ENCODE data around the gene A3GALT2. TPM values are rescaled to one million over a fixed set of nuclear protein-coding genes. Genes with fewer than 3 reads are reported as not detected.
A peak's percentile ranks its signal among the peaks of the same experiment; 100 is the strongest.

A3GALT2 gene
- total and polyA plus RNA-seq, 9 of the 15 experiments (the other 6 are each of a cell fraction or from before 2014, with no cell fraction given) = not detected

GRCh38 chr1:33298623-33299277 is 22.1 kb downstream of the A3GALT2 start (continued):
- TF ChIP-seq CTBP1 (IDR thresholded peaks at IDR 0.05; ENCODE audit: borderline replicate concordance) (peak; percentile 22; the same call in 1 of the 2 replicates), DACH1 (IDR thresholded peaks at IDR 0.05; ENCODE audit: partially characterized antibody) (no peak), MIER1 (IDR thresholded peaks at IDR 0.05; ENCODE audit: low read depth) (no peak), SIRT6 (IDR thresholded peaks at IDR 0.05; ENCODE audit: low read depth, low read length) (no peak), PURB (CRISPR knock-in tag; IDR thresholded peaks at IDR 0.05; ENCODE audit: low read depth) (no peak), BCOR (IDR thresholded peaks at IDR 0.05) (no peak), ELF4 (CRISPR knock-in tag; IDR thresholded peaks at IDR 0.05) (no peak), MAX (CRISPR knock-in tag; IDR thresholded peaks at IDR 0.05) (peak; percentile 22; the same call in 1 of the 2 replicates), REST (IDR thresholded peaks at IDR 0.05; ENCODE audit: borderline replicate concordance) (peak; percentile 64; the same call in 1 of the 2 replicates), REST (CRISPR knock-in tag; IDR thresholded peaks at IDR 0.05; ENCODE audit: low read depth) (no peak), ARID2 (IDR thresholded peaks at IDR 0.05) (no peak), MCM2 (IDR thresholded peaks at IDR 0.05; ENCODE audit: low read depth) (no peak), ARHGAP35 (IDR thresholded peaks at IDR 0.05; ENCODE audit: partially characterized antibody) (peak; percentile 69), CBFA2T3 (IDR thresholded peaks at IDR 0.05) (no peak), RAD21 (CRISPR knock-in tag; conservative IDR thresholded peaks at IDR 0.05 in 1 of 2, IDR thresholded peaks at IDR 0.05 in 1 of 2) (peak in 1 of 2 experiments; percentile 74; a peak in 2 of 4 replicates)
- TF ChIP-seq, protein P1, sequence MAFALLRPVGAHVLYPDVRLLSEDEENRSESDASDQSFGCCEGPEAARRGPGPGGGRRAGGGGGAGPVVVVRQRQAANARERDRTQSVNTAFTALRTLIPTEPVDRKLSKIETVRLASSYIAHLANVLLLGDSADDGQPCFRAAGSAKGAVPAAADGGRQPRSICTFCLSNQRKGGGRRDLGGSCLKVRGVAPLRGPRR (CRISPR knock-in tag; IDR thresholded peaks at IDR 0.05) = no peak
- TF ChIP-seq, protein P2, sequence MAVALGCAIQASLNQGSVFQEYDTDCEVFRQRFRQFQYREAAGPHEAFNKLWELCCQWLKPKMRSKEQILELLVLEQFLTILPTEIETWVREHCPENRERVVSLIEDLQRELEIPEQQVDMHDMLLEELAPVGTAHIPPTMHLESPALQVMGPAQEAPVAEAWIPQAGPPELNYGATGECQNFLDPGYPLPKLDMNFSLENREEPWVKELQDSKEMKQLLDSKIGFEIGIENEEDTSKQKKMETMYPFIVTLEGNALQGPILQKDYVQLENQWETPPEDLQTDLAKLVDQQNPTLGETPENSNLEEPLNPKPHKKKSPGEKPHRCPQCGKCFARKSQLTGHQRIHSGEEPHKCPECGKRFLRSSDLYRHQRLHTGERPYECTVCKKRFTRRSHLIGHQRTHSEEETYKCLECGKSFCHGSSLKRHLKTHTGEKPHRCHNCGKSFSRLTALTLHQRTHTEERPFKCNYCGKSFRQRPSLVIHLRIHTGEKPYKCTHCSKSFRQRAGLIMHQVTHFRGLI (CRISPR knock-in tag; IDR thresholded peaks at IDR 0.05) = no peak
- TF ChIP-seq, protein P3, sequence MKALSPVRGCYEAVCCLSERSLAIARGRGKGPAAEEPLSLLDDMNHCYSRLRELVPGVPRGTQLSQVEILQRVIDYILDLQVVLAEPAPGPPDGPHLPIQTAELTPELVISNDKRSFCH (CRISPR knock-in tag; IDR thresholded peaks at IDR 0.05) = no peak
- TF ChIP-seq, protein P3 (tag; IDR thresholded peaks at IDR 0.05) = 0 out of 2 replicates have a peak, but pooled peaks have one; percentile 30
